Nephron (organoid): ENCODE data around the gene DENND2A.

ENCODE experiments used
- H3K27ac Mint-ChIP-seq, 3 experiments: 2 replicates each; pipeline ENCODE4 v1.8.0; 2020; ENCODE audit warnings: mixed read lengths in 3 of 3, mild to moderate bottlenecking in 2 of 3, moderate library complexity in 1 of 3
- H3K27me3 Mint-ChIP-seq: 2 replicates; pipeline ENCODE4 v1.8.0; 2021; ENCODE audit warnings: low read depth, mild to moderate bottlenecking, moderate library complexity, mixed read lengths
- H3K36me3 Mint-ChIP-seq: 2 replicates; pipeline ENCODE4 v1.8.0; 2020; ENCODE audit warnings: low read depth, mixed read lengths
- H3K4me1 Mint-ChIP-seq: 2 replicates; pipeline ENCODE4 v1.8.0; 2020; ENCODE audit warnings: mixed read lengths
- H3K4me3 Mint-ChIP-seq, 3 experiments: 2 replicates each; pipeline ENCODE4 v1.8.0; 2020; ENCODE audit warnings: mild to moderate bottlenecking in 3 of 3, mixed read lengths in 3 of 3, moderate library complexity in 2 of 3
- H3K9me3 Mint-ChIP-seq: 2 replicates; pipeline ENCODE4 v1.8.0; 2020; ENCODE audit warnings: mixed read lengths
- TF ChIP-seq, protein P1 (sequence below), 3 experiments: fragments of 200-600 bp; sonication (generic); IDR thresholded peaks; one replicate each; pipeline ENCODE4 v1.5.0; 2021; ENCODE audit warnings: antibody characterized with exemption in 3 of 3; ENCODE audit not compliant: unreplicated experiment in 3 of 3

DENND2A gene

GRCh38 chr7:140489026-140489359 lies 151.6 kb downstream of the DENND2A start:
- peak overlapping the region in 2 of 3 experiments; percentile 33 to 59 for H3K27ac Mint-ChIP-seq
- H3K27me3 Mint-ChIP-seq, result peaks cover 3% of the 10 kb centered on the region
- H3K9me3 Mint-ChIP-seq, result no peaks in the 10 kb centered on the region

GRCh38 chr7:140485500-140486265 lies 154.9 kb downstream of the DENND2A start:
- Mint-ChIP-seq H3K27me3 (peaks cover 3% of the 10 kb centered on the region), H3K9me3 (no peaks in the 10 kb centered on the region), H3K4me3 (no peak overlapping the region), H3K36me3 (no peaks in the 10 kb centered on the region), H3K27ac (peak overlapping the region in 1 of 3 experiments; percentile 14), H3K4me1 (no peaks in the 10 kb centered on the region)
- TF ChIP-seq, protein P1, sequence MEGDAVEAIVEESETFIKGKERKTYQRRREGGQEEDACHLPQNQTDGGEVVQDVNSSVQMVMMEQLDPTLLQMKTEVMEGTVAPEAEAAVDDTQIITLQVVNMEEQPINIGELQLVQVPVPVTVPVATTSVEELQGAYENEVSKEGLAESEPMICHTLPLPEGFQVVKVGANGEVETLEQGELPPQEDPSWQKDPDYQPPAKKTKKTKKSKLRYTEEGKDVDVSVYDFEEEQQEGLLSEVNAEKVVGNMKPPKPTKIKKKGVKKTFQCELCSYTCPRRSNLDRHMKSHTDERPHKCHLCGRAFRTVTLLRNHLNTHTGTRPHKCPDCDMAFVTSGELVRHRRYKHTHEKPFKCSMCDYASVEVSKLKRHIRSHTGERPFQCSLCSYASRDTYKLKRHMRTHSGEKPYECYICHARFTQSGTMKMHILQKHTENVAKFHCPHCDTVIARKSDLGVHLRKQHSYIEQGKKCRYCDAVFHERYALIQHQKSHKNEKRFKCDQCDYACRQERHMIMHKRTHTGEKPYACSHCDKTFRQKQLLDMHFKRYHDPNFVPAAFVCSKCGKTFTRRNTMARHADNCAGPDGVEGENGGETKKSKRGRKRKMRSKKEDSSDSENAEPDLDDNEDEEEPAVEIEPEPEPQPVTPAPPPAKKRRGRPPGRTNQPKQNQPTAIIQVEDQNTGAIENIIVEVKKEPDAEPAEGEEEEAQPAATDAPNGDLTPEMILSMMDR (IDR thresholded peaks at IDR 0.05; ENCODE audit: unreplicated experiment in 3 of 3), result no peak

More at GRCh38 chr7:140489026-140489359, 151.6 kb downstream of the DENND2A start:
- H3K4me1 Mint-ChIP-seq, result no peaks in the 10 kb centered on the region
- no peak overlapping the region for H3K4me3 Mint-ChIP-seq
- no peaks in the 10 kb centered on the region for H3K36me3 Mint-ChIP-seq
- TF ChIP-seq, protein P1 (IDR thresholded peaks at IDR 0.05; ENCODE audit: unreplicated experiment in 3 of 3), result no peak

DNA sequence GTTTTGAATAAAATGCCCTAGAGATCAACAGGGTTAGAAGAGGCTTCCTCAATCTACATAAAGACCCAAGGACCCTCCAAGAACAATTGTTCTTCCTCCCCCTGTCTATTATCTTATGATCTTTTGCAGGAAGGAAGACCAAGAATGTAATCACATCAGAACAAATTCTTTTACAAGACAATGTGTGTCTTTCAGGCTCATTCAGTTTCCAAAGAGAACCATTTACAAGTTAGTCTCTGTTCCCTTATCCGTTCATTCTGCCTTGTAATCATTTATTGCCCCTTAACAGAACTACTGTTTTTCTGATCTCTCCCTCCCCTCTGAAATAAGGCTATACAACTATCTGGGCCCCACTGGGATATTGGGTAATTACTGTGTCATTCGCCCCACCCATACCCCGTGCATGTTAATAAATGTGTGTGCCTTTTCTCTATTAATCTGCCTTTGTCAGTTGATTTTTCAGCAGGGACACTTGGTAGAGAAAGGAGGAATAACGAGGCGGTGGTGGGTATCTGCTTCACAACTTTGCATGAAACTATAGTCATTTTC lies 155.6 kb downstream of the DENND2A start:
- Mint-ChIP-seq H3K36me3 (no peaks in the 10 kb centered on the region), H3K27me3 (peaks cover 3% of the 10 kb centered on the region), H3K4me3 (no peak overlapping the region), H3K4me1 (no peaks in the 10 kb centered on the region), H3K9me3 (no peaks in the 10 kb centered on the region), H3K27ac (peak overlapping the region in 1 of 3 experiments; percentile 14)
- TF ChIP-seq, protein P1 (IDR thresholded peaks at IDR 0.05; ENCODE audit: unreplicated experiment in 3 of 3), result no peak

- TF ChIP-seq, protein P1 (IDR thresholded peaks at IDR 0.05; ENCODE audit: unreplicated experiment in 3 of 3), result no peak
- Mint-ChIP-seq H3K27me3 (peaks cover 3% of the 10 kb centered on the region), H3K36me3 (no peaks in the 10 kb centered on the region), H3K4me3 (no peak overlapping the region), H3K27ac (no peak overlapping the region), H3K4me1 (no peaks in the 10 kb centered on the region), H3K9me3 (no peaks in the 10 kb centered on the region)
Measured at GRCh38 chr7:140484479-140484878, 156.1 kb downstream of the DENND2A start.

DNA sequence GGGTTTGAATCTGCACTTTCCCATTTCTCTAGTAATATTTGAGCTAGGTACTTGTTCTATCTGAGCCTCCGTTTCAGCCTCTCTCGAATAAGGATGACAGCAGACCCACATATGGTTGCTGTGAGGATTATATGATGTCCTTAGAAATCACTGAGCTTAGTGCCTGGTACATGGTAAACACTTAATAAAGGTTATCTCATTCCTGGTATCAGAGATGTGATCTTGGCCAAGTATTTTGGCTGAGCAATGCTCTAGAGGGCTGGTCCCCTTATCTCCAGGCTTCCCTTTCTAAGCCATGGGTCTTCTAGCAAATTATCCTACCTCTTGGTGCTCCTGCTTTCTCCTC lies 160.9 kb downstream of the DENND2A start:
- Mint-ChIP-seq H3K27me3 (no peaks in the 10 kb centered on the region), H3K4me3 (peak overlapping the region; percentile 95 to 99 (median 99)), H3K27ac (peak overlapping the region; percentile 94 to 99 (median 97)), H3K4me1 (peaks cover 21% of the 10 kb centered on the region), H3K9me3 (no peaks in the 10 kb centered on the region), H3K36me3 (no peaks in the 10 kb centered on the region)
- TF ChIP-seq, protein P1 (IDR thresholded peaks at IDR 0.05; ENCODE audit: unreplicated experiment in 3 of 3), result no peak
